Astrocyte (in vitro differentiated cells and primary cell): ENCODE measurements around the gene GALNT18. TPM values are rescaled to one million over a fixed set of nuclear protein-coding genes. Genes with fewer than 3 reads are reported as not detected.

Experiments
- DNase-seq: peaks from one replicate; pipeline ENCODE4 v3.0.0-alpha.2; 2010; ENCODE audit warnings: low read depth
- FAIRE-seq: peaks from 2 replicates; lab custom pipeline; 2011; peaks lifted over from hg19 to GRCh38; lab: Jason Lieb, UNC
- H2AFZ ChIP-seq: 2 replicates; pipeline ENCODE4 v1.6.0; 2012; ENCODE audit warnings: low read depth, low read length, inconsistent platforms
- H3K27ac ChIP-seq: 2 replicates; pipeline ENCODE4 v1.5.1; 2011; ENCODE audit warnings: low read depth, low read length, inconsistent platforms
- H3K27me3 ChIP-seq: 2 replicates; pipeline ENCODE4 v1.6.0; 2011; ENCODE audit warnings: low read length, inconsistent platforms; ENCODE audit not compliant: insufficient read depth
- H3K36me3 ChIP-seq: 2 replicates; pipeline ENCODE4 v1.5.1; 2011; ENCODE audit warnings: low read length, inconsistent platforms; ENCODE audit not compliant: insufficient read depth
- H3K4me1 ChIP-seq: 2 replicates; pipeline ENCODE4 v1.5.1; 2011; ENCODE audit warnings: low read length, inconsistent platforms; ENCODE audit not compliant: insufficient read depth
- H3K4me2 ChIP-seq: 2 replicates; pipeline ENCODE4 v1.6.0; 2012; ENCODE audit warnings: low read length, inconsistent platforms
- H3K4me3 ChIP-seq: 2 replicates; pipeline ENCODE4 v1.5.1; 2011; ENCODE audit warnings: low read depth, mild to moderate bottlenecking, low read length, inconsistent platforms; ENCODE audit not compliant: insufficient read depth
- H3K79me2 ChIP-seq: 2 replicates; pipeline ENCODE4 v1.6.0; 2012; ENCODE audit warnings: mild to moderate bottlenecking, low read length, inconsistent platforms; ENCODE audit not compliant: insufficient read depth
- H3K9ac ChIP-seq: 2 replicates; pipeline ENCODE4 v1.6.0; 2012; ENCODE audit warnings: mild to moderate bottlenecking, low read length, inconsistent platforms
- H3K9me3 ChIP-seq: 2 replicates; pipeline ENCODE4 v1.5.1; 2012; ENCODE audit warnings: low read depth, mild to moderate bottlenecking, low read length, inconsistent platforms; ENCODE audit not compliant: insufficient read depth
- H4K20me1 ChIP-seq: 2 replicates; pipeline ENCODE4 v1.6.0; 2012; ENCODE audit warnings: low read length, inconsistent platforms; ENCODE audit not compliant: insufficient read depth
- H3K27ac Mint-ChIP-seq: one replicate; pipeline ENCODE4 v1.8.0; 2021; ENCODE audit warnings: mild to moderate bottlenecking, mixed read lengths; ENCODE audit not compliant: unreplicated experiment
- H3K27me3 Mint-ChIP-seq: one replicate; pipeline ENCODE4 v1.8.0; 2021; ENCODE audit warnings: low read depth, mixed read lengths; ENCODE audit not compliant: unreplicated experiment
- H3K36me3 Mint-ChIP-seq: one replicate; pipeline ENCODE4 v1.8.0; 2021; ENCODE audit warnings: low read depth, mixed read lengths; ENCODE audit not compliant: unreplicated experiment
- H3K4me1 Mint-ChIP-seq: one replicate; pipeline ENCODE4 v1.8.0; 2021; ENCODE audit warnings: low read depth, mixed read lengths; ENCODE audit not compliant: unreplicated experiment
- H3K4me3 Mint-ChIP-seq: one replicate; pipeline ENCODE4 v1.8.0; 2021; ENCODE audit warnings: mild to moderate bottlenecking, moderate library complexity, mixed read lengths; ENCODE audit not compliant: unreplicated experiment
- H3K9me3 Mint-ChIP-seq: one replicate; pipeline ENCODE4 v1.8.0; 2021; ENCODE audit warnings: mild to moderate bottlenecking, mixed read lengths; ENCODE audit not compliant: unreplicated experiment
- EZH2 ChIP-seq: IDR thresholded peaks from 2 replicates; pipeline ENCODE4 v1.6.1; 2012; ENCODE audit warnings: mild to moderate bottlenecking, low read length, inconsistent platforms; ENCODE audit not compliant: insufficient read depth
- total RNA-seq: library from RNA; stranded (reverse); gene quantifications from 2 replicates; pipeline ENCODE4 v1.2.1, GENCODE V29; 2021
- TF ChIP-seq, protein P1 (sequence below): IDR thresholded peaks from 2 replicates; pipeline ENCODE4 v1.5.1; 2011; ENCODE audit warnings: low read depth, mild to moderate bottlenecking, inconsistent platforms, low read length, moderate library complexity; ENCODE audit not compliant: insufficient read depth

Gene GALNT18
- total RNA-seq, 1 donor from 2014 or later: 6.5 TPM

DNA sequence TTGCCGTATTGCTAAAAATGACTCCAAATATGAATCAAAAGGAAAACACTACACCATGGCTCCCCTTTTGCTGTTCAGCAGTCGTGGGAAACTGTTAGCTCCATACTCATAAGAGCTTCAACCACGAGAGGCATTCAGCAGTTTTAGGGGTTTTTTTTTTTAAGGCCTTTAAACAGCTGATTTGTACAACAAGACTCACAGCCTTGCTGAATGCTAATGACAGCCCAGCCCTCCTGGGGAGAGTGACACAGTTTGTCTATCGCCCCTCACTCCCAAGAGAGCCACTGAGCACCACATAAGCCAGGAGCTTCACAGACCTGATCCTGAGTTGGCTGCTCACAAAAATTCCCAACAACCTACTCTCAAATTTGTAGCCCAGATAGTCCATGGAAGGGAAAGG, 32.4 kb downstream of the GALNT18 start:
- no peaks in the 10 kb centered on the region for H3K79me2 ChIP-seq
- H3K4me2 ChIP-seq: no peak overlapping the region
- Mint-ChIP-seq H3K36me3 (peaks cover 2% of the 10 kb centered on the region), H3K4me3 (no peak overlapping the region), H3K27me3 (no peaks in the 10 kb centered on the region), H3K4me1 (peaks cover 38% of the 10 kb centered on the region), H3K27ac (no peak overlapping the region), H3K9me3 (peaks cover 4% of the 10 kb centered on the region)
- peaks cover 9% of the 10 kb centered on the region for H3K4me1 ChIP-seq
- no peak overlapping the region for H3K4me3 ChIP-seq
- no peak overlapping the region for H3K27ac ChIP-seq
- H3K36me3 ChIP-seq: no peaks in the 10 kb centered on the region
- TF ChIP-seq EZH2: no peak
- TF ChIP-seq, protein P1, sequence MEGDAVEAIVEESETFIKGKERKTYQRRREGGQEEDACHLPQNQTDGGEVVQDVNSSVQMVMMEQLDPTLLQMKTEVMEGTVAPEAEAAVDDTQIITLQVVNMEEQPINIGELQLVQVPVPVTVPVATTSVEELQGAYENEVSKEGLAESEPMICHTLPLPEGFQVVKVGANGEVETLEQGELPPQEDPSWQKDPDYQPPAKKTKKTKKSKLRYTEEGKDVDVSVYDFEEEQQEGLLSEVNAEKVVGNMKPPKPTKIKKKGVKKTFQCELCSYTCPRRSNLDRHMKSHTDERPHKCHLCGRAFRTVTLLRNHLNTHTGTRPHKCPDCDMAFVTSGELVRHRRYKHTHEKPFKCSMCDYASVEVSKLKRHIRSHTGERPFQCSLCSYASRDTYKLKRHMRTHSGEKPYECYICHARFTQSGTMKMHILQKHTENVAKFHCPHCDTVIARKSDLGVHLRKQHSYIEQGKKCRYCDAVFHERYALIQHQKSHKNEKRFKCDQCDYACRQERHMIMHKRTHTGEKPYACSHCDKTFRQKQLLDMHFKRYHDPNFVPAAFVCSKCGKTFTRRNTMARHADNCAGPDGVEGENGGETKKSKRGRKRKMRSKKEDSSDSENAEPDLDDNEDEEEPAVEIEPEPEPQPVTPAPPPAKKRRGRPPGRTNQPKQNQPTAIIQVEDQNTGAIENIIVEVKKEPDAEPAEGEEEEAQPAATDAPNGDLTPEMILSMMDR: no peak
- DNase-seq (no peak), FAIRE-seq (no peak)
- H3K9ac ChIP-seq: no peak overlapping the region
- H2AFZ ChIP-seq: no peak overlapping the region
- no peaks in the 10 kb centered on the region for H4K20me1 ChIP-seq
- H3K9me3 ChIP-seq: no peaks in the 10 kb centered on the region
- peaks cover 4% of the 10 kb centered on the region for H3K27me3 ChIP-seq

DNA sequence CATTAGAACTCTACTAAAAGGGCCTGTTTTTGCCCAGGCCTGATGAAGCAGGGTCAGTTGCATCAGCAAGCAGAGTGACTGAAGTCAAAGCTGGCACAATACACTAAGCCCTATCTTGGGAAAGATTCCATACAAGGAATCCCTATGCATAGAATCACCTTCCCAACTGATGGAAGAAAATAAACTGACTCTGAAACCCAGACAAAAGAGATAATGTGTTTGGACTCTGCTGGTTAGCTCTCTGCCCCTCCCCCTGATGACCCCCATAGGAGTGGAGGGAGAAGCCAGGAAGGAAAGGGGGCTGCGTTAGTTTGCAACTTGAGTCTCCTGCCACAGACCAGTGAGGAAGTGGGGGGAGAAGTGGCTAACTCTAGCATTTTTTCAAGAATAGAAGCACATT, 32.9 kb downstream of the GALNT18 start:
- peaks cover 15% of the 10 kb centered on the region for H3K4me1 ChIP-seq
- H3K9me3 Mint-ChIP-seq: peaks cover 4% of the 10 kb centered on the region
- H3K4me2 ChIP-seq: no peak overlapping the region
- no peaks in the 10 kb centered on the region for H3K36me3 ChIP-seq
- H3K9ac ChIP-seq: no peak overlapping the region
- no peaks in the 10 kb centered on the region for H4K20me1 ChIP-seq
- peaks cover 2% of the 10 kb centered on the region for H3K36me3 Mint-ChIP-seq
- no peak overlapping the region for H2AFZ ChIP-seq
- FAIRE-seq (no peak), DNase-seq (no peak)
- H3K4me3 Mint-ChIP-seq: no peak overlapping the region
- no peaks in the 10 kb centered on the region for H3K79me2 ChIP-seq
- peaks cover 4% of the 10 kb centered on the region for H3K27me3 ChIP-seq
- TF ChIP-seq, protein P1: no peak
- no peak for TF ChIP-seq EZH2
- no peaks in the 10 kb centered on the region for H3K27me3 Mint-ChIP-seq
- H3K4me1 Mint-ChIP-seq: peaks cover 38% of the 10 kb centered on the region
- H3K27ac ChIP-seq: no peak overlapping the region
- peak overlapping the region; percentile 88 for H3K27ac Mint-ChIP-seq
- no peaks in the 10 kb centered on the region for H3K9me3 ChIP-seq
- H3K4me3 ChIP-seq: no peak overlapping the region

DNA sequence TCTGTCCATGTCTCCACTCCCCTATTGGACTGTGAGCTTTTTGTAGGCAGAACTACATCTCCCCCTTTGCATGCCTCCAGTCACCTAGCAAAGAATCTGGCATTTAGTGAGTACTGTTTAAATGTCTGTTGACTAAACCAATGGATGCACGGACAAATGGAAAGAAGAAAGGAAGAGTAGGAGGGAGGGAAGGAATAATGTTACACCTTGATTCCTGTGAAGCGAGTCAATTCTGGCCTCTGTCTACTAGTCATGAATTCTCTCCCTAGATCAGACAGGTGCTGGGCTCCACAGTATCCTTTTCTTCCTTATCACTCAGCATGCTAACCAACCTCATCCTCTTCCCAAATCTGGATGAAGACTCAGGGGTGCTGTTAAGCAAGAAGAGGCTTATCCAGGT, 33.6 kb downstream of the GALNT18 start:
- Histone ChIP-seq H3K4me3 (no peak overlapping the region), H3K9me3 (no peaks in the 10 kb centered on the region), H4K20me1 (no peaks in the 10 kb centered on the region), H3K36me3 (no peaks in the 10 kb centered on the region), H3K27me3 (peaks cover 8% of the 10 kb centered on the region), H2AFZ (no peak overlapping the region), H3K9ac (no peak overlapping the region), H3K4me2 (no peak overlapping the region), H3K79me2 (no peaks in the 10 kb centered on the region), H3K4me1 (peaks cover 15% of the 10 kb centered on the region), H3K27ac (no peak overlapping the region)
- no peak overlapping the region for H3K27ac Mint-ChIP-seq
- peaks cover 3% of the 10 kb centered on the region for H3K9me3 Mint-ChIP-seq
- H3K36me3 Mint-ChIP-seq: peaks cover 2% of the 10 kb centered on the region
- TF ChIP-seq, protein P1: no peak
- no peak for TF ChIP-seq EZH2
- no peaks in the 10 kb centered on the region for H3K27me3 Mint-ChIP-seq
- DNase-seq (no peak), FAIRE-seq (no peak)
- H3K4me1 Mint-ChIP-seq: peaks cover 43% of the 10 kb centered on the region
- H3K4me3 Mint-ChIP-seq: no peak overlapping the region
